COR-L47 (cell line): ENCODE measurements around the gene IVD.
A peak's percentile ranks its signal among the peaks of the same experiment; 100 is the strongest.
"Not testable (repeated sequence)": the region's sequence is repeated elsewhere in the genome, so short reads cannot be mapped to it uniquely, and the experiment has no call there.

Experiments used
- DNase-seq: peaks from one replicate; lab custom pipeline; 2025; lab: John Stamatoyannopoulos, UW

Gene IVD

DNA sequence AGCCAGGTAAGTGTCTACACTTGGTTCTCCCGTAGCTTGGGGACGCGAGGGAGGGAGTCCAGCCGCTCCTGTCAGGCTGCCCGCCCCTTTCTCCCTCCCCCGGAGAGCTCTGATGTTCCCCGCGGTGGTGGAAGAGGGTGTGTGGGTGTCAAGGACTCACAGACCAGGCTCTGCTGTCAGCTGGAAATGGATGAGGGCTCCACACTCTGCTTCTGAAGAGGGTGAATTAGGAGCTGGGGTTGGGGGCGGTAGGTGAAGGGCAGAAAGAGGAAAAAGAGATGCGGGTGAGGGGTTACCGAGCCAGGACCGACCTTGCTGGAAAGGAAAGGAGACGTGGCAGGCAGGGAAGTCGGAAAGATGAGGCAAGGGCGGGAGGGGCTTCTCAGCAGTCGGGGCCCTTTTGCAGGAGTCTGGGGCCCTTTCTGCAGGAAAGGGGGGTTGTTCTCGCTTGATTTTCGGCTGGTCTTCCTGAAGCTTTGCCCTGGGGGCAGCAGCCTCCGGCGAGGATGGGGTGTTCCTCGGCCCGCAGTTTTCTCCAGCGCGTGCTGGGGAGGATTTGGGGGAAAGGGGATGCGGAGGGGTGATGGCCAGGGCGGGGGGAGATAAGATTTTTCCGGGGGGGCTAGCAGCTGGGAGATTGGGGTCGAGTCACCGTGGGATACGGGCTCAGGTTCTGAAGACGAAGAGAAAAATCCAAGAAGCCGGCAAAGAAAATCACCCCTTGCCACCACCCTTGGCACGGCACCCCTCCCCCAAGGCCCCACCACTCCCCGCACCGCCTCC lies 34.6 kb downstream of the IVD start:
- DNase-seq = peak; percentile 56

DNA sequence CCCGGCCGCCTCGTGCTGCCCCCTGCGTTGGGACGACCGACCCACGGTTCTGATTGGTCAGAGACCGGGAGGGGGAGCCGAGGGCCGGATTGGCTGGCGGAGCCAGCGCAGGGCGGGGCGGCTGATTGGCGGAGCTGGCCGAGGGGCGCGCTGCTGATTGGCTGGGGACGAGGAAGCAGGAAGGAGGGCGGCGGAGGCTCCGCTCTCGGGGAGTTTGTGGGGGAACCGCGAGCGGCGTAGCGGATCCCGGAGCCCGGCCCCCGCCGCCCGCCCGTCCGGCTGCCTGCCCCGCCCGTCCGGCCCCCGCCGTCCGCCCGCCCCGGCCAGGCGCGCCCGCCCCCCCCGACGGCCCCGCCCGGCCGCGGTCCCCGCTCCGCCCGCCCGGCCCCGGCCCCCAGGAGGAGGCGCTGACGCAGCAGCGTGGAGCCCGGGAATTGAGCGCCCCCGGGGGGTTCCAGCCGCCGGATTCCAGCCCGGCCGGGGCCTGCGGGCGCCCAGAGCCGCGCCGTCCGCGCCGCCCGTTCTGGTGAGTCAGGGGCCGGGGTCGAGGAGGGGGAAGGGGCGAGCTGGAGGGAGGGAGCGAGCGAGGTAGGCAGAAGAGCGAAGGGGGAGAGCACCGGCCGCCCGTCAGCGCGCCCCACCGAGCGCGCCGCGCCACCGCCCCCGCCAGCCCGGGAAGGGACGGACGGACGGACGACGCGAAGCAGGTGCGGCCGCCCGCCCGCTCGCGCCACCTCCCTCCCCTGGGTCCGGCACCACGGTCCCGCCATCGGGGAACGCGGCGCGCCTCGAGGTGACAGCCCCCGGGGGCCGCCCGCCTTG lies 35.4 kb downstream of the IVD start, which contains the start of gene BAHD1:
TSS of gene BAHD1 (plus strand) at position 211 of the 822 bp plus-strand sequence. CDS start 17,512 bp downstream, outside the sequence.
- peak; percentile 96 for DNase-seq

DNA sequence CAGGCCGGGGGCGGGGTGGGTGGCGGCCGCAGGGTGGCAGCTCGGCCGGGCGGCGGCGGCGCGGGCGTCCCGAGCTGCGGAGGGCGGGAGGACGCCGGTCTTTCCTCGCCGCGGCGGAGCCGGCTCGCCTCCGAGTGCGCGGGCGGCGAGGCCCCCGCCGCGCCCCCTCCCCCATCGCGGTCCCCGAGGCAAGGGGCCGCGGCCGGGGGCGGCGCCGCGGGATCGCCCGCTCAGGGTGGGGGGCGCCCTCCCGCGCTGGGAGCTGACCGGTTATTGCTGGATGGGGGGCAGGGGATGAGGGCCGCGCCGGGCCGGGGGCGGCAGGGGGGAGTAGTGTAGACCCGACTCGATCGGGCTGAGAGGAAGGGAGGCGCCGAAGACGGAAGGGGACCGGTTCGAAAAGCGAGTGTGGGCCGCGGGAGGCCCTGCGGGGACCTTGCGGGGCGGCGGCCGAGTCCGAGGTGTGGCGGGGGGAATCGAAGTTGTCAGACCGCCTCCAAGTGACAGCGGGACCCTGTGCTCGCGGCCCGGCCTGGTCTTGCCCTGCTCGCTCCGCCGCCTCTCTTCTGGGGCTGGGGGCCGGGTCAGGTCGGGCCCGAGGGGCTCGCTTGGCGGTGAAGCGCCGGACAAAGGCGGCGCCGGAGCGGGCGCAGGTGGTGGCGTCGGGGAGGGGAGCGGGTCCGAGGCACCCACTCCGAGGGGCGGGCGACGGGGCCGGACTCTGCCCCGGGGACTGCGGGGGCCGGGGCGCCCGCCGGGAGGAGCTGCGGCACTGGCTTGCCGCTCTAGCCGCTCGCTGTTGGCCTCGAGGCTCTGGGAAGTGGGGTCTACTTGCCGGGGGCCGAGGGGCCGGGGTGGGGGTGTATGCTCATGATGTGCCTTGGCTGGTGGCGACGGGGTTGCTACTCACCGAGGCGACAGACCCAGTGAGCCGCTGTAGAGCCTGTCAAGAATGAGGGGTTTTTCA lies 36.3 kb downstream of the IVD start:
- no peak for DNase-seq

GRCh38 chr15:40443255-40443654 lies 37.7 kb downstream of the IVD start:
- DNase-seq = no peak

DNA sequence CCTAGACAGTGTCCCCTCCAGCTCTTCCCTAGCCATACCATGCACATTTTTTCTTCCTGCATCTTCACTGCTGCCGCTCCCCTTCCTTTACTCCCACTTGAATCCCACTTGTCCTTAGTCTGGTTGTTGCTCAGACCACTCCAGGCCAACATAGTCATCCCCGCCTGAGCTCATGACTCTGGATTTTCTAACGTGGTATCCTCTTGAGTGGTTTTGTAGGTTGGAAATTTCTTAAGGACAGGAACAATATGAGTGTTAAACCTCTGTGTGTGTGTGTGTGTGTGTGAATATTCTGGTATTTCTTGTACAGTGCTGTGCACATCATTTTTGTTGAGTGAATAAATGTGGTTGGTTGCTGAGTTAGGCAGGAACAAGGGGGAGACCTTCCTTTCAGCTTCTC lies 38.3 kb downstream of the IVD start:
- no peak for DNase-seq

DNA sequence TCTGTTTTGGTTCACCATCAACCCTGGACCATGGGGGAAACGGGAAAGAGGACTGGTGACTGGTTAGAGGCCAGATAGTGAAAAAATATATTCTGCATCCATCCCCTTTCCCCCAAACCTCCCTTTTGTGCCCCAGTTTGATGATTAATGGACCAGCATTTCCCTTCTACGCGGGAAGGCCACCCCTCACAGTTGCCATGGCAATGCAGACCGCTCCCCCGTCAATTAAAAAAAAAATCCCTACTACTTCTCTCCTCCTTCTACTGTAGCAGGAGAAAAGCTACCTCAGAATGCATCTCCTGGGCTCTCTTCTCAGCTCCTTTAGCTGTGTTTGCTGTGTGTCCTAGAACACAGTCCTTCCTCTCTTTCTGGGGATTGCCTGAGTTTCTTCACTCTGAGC lies 39.1 kb downstream of the IVD start:
- DNase-seq = no peak

DNA sequence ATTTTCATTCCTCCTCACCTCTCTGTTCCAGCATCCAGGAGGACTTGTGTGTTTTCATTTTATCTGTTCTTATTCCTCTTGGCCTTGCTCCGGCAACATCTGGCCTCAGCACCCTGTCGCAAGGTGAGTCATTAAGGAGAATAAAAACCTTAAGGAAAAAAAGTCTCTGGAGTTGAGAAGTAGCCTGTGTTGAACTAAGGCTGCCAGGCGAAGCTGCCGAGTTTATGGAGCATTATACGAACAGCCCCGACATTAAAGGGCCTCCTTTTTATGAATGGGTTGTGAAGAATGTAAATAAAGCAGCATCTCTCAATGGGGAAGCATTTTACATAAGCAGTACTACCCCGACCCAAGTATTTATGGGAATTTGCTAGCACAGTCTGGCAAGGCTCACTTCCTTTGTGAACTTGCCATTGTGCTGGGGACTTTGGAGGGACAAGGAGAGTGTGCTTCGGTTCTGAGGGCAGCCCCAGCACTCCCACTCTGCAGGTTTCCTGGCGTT lies 39.9 kb downstream of the IVD start:
- DNase-seq = no peak

DNA sequence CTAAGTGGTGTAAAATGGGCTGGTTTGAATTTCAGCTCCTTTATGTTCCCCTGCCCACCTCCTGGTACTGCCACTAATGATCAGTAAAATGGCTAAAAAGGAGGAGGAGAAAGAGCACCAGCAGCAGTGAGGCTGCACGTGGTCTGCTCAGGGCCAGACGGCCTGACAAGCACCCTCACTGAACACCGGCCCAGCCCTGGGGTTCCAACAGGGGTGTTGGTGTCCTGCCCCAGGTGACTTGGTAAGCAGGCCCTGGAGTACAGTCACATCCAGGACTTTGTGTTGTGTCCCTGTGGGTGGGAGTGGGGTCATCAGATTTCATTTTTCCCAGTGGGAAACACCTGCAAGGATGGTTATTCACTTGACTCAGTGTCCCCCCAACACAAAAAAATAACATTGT lies 40.5 kb downstream of the IVD start:
- DNase-seq = no peak

DNA sequence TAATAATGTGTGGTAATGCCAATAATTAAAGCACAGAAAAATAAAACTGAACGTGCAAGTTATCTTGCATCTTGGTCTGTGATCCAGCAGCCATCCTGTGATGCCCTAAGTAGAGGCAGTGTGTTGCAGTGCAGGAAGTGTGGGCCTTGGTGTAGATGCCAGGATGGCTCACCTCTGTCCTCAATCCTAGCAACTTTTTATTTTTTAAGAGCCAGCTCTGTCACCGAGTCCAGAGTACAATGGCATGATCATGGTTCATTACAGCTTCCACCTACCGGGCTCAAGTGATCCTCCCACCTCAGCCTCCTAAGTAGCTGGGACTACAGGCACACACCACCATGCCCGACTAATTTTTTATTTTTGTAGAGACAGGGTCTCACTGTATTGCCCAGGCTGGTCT lies 42.8 kb downstream of the IVD start:
- no peak for DNase-seq

GRCh38 chr15:40449275-40449674 lies 43.7 kb downstream of the IVD start:
- DNase-seq = no peak

- DNase-seq = no peak
Measured at GRCh38 chr15:40450047-40450446, 44.5 kb downstream of the IVD start.

GRCh38 chr15:40451527-40452158 lies 46.0 kb downstream of the IVD start:
- no peak for DNase-seq

- DNase-seq = no peak
Measured at GRCh38 chr15:40452296-40453090, 46.9 kb downstream of the IVD start.

GRCh38 chr15:40453941-40454340 lies 48.3 kb downstream of the IVD start:
- DNase-seq = not testable (repeated sequence)

DNA sequence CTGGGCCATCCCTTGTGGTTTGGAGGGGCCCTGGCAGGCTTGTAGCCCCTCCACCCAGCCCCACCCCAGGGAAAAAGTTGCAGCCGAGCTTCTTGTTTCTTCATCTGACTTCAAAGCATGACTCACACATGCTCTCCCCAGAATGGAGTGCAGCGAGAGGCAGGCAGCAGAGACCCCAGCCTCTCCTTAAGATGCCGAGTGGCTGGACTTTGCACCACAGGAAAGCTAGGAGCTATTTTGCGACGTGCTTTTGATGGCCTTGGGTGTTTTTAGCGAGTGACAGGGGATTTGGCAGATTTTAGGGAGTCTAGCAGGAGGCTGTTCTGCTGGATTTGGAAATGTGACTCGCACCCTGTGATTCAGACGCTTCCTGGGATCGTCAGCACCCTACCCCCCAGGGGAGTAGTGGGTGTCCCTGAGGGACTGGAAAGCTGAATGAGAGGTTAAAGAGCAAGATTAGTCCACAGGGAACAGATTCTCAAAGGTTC lies 49.4 kb downstream of the IVD start:
- DNase-seq = no peak

GRCh38 chr15:40456299-40456712 lies 50.7 kb downstream of the IVD start:
- DNase-seq = no peak

GRCh38 chr15:40456738-40457137 lies 51.1 kb downstream of the IVD start:
- DNase-seq = no peak

DNA sequence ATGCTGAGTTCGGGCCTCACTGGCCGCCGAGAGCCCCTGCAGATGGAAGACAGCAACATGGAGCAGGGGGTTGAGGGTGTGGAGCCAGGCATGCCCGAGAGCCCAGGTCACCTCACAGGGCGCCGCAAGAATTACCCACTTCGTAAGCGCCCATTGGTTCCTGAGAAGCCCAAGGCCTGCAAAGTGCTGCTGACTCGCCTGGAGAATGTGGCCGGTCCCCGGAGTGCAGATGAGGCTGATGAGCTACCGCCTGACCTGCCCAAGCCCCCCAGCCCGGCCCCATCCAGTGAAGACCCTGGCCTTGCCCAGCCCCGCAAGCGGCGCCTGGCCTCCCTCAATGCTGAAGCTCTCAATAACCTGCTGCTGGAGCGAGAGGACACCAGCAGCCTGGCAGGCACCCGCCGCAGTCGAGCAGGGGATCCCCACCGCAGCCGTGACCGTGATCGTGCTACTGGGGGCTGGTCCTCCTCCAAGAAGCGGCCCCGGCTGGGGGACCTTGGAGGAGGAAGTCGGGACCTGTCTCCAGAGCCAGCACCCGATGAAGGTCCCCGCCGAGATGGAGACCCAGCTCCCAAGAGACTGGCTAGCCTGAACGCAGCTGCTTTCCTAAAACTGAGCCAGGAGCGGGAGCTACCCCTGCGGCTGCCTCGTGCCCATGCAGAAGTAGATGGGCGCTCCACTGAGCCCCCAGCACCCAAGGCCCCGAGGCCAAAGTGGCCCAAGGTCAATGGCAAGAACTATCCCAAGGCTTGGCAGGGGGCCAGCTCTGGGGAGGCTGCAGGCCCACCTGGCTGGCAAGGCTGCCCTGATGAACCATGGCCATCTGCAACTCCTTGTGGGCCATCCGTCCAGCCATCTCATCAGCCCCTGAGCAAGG lies 53.1 kb downstream of the IVD start:
- DNase-seq = no peak

DNA sequence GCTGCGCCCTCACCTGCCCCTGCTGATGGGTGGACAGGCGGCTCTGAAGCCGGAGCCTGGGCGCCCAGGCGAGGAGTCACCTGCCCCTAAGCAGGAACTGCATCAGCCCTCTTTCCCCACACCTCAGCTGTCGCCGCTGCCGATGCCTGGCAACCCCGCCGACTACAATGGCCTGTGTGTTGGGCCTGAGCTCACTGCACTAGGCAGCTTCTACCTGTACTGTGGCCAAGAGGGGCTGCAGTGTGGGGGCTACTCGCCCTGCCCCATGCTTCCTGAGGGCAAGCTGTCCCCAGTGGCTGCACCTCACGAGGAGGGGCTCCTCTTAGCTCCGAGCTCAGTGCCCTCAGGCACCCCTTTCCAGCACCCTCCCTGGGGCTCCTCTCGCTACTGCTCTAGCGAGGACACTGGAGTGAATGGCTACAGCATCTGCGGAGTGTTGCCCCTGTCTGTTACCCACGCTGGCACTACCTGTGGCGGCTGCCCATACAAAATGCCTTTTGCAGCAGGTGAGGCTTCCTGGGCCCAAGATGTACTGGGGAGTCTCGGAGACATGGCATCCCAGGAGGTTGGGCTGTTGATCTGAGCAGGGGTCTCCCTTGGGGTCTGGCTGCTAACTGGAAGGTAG lies 53.9 kb downstream of the IVD start:
- no peak for DNase-seq
